Measurements from ENCODE around the gene PPIL1. TPM values are rescaled to one million over a fixed set of nuclear protein-coding genes. Genes with fewer than 3 reads are reported as not detected.

Gene PPIL1
- total and polyA plus RNA-seq, 2 of the 13 experiments (the other 11 are each of a cell fraction or from before 2014, with no cell fraction given) = 74.2 to 144 TPM

- TF ChIP-seq ZHX2 (IDR thresholded peaks at IDR 0.05; ENCODE audit: low read depth) = peak; percentile 83; the same call in 1 of the 2 replicates
- no peak for TF ChIP-seq ZHX2 (CRISPR knock-in tag; IDR thresholded peaks at IDR 0.05; ENCODE audit: borderline replicate concordance)
- no peak for TF ChIP-seq HOXA7 (CRISPR knock-in tag; IDR thresholded peaks at IDR 0.05)
- TF ChIP-seq MNT (IDR thresholded peaks at IDR 0.05) = peak; percentile 69
- TF ChIP-seq KAT2B (IDR thresholded peaks at IDR 0.05; ENCODE audit: borderline replicate concordance, low read depth, low read length) = no peak
- no peak for TF ChIP-seq CSRNP2 (CRISPR knock-in tag; conservative IDR thresholded peaks at IDR 0.05; ENCODE audit: low read depth)
- peak; percentile 58 for TF ChIP-seq HNRNPK (IDR thresholded peaks at IDR 0.05; ENCODE audit: low read depth, low read length, poor library complexity, severe bottlenecking)
- TF ChIP-seq ZFP37 (CRISPR knock-in tag; IDR thresholded peaks at IDR 0.05; ENCODE audit: borderline replicate concordance) = 0 out of 2 replicates have a peak, but pooled peaks have one; percentile 21
- TF ChIP-seq HNF4A (CRISPR knock-in tag; IDR thresholded peaks at IDR 0.05) = peak; percentile 62
- TF ChIP-seq NCOA1 (CRISPR knock-in tag; IDR thresholded peaks at IDR 0.05) = 0 out of 2 replicates have a peak, but pooled peaks have one; percentile 66
- TF ChIP-seq ZNF160 (CRISPR knock-in tag; IDR thresholded peaks at IDR 0.05) = peak; percentile 80; the same call in 1 of the 2 replicates
- TF ChIP-seq MED13 (CRISPR knock-in tag; IDR thresholded peaks at IDR 0.05) = peak; percentile 84
- TF ChIP-seq POLR2AphosphoS5 (IDR thresholded peaks at IDR 0.05; ENCODE audit: low read depth, low read length) = peak; percentile 68
- no peak for TF ChIP-seq PAF1 (CRISPR knock-in tag; IDR thresholded peaks at IDR 0.05)
- TF ChIP-seq ZNF121 (CRISPR knock-in tag; IDR thresholded peaks at IDR 0.05) = no peak
- TF ChIP-seq ZSCAN29 (CRISPR knock-in tag; conservative IDR thresholded peaks at IDR 0.05) = peak; percentile 82; the same call in 1 of the 2 replicates
- TF ChIP-seq JUN (CRISPR knock-in tag; IDR thresholded peaks at IDR 0.05) = peak; percentile 69; the same call in 1 of the 2 replicates
- no peak for TF ChIP-seq ZUFSP (CRISPR knock-in tag; IDR thresholded peaks at IDR 0.05; ENCODE audit: borderline replicate concordance)
Measured at GRCh38 chr6:36885461-36886401, 11.1 kb upstream of the PPIL1 start, which contains the start of gene C6orf89 (continued).

All from HepG2 (cell line).